DND-41 (cell line): Measurements from ENCODE around the gene TRIM69.

Source experiments
- ATAC-seq: fragments of 200-7000 bp; cut with Tn5 transposase; 3 replicates; pipeline ENCODE4 v1.9.1; 2021; ENCODE audit warnings: low read depth; ENCODE audit not compliant: insufficient read depth
- DNase-seq: peaks from one replicate; pipeline ENCODE4 v3.0.0-alpha.2; 2020
- H2AFZ ChIP-seq: 2 replicates; pipeline ENCODE4 v1.6.0; 2012; ENCODE audit warnings: low read depth, low read length
- H3K27ac ChIP-seq: 2 replicates; pipeline ENCODE4 v1.5.1; 2012; ENCODE audit warnings: low read length, inconsistent platforms
- H3K27me3 ChIP-seq: fragments of 200-600 bp; sonication (generic); 2 replicates; pipeline ENCODE4 v1.6.0; 2012; ENCODE audit warnings: low read length, mild to moderate bottlenecking, inconsistent platforms; ENCODE audit not compliant: insufficient read depth, poor library complexity
- H3K36me3 ChIP-seq: 2 replicates; pipeline ENCODE4 v1.5.1; 2012; ENCODE audit warnings: low read length, inconsistent platforms; ENCODE audit not compliant: insufficient read depth
- H3K4me1 ChIP-seq: 2 replicates; pipeline ENCODE4 v1.5.1; 2012; ENCODE audit warnings: mild to moderate bottlenecking, low read length; ENCODE audit not compliant: insufficient read depth
- H3K4me2 ChIP-seq: 2 replicates; pipeline ENCODE4 v1.6.0; 2012; ENCODE audit warnings: mild to moderate bottlenecking, moderate library complexity, low read length, inconsistent platforms; ENCODE audit not compliant: insufficient read depth
- H3K4me3 ChIP-seq, 2 experiments: fragments of 200-600 bp in 1 of 2; shearing (Covaris generic) in 1 of 2; 2 replicates each; pipeline ENCODE4 v1.5.1; 2012 to 2016; ENCODE audit warnings: inconsistent platforms in 2 of 2, low read length in 2 of 2, mild to moderate bottlenecking in 2 of 2, low read depth in 1 of 2, moderate library complexity in 1 of 2
- H3K79me2 ChIP-seq: 2 replicates; pipeline ENCODE4 v1.6.0; 2012; ENCODE audit warnings: low read length, inconsistent platforms; ENCODE audit not compliant: insufficient read depth
- H3K9ac ChIP-seq: 2 replicates; pipeline ENCODE4 v1.6.0; 2012; ENCODE audit warnings: low read depth, mild to moderate bottlenecking, inconsistent platforms, low read length, moderate library complexity
- H3K9me3 ChIP-seq: 2 replicates; pipeline ENCODE4 v1.5.1; 2012; ENCODE audit warnings: low read length, moderate library complexity, mild to moderate bottlenecking, inconsistent platforms; ENCODE audit not compliant: insufficient read depth, severe bottlenecking
- H4K20me1 ChIP-seq: 2 replicates; pipeline ENCODE4 v1.6.0; 2012; ENCODE audit warnings: low read length; ENCODE audit not compliant: insufficient read depth
- CTCF ChIP-seq: IDR thresholded peaks from 2 replicates; pipeline ENCODE4 v1.5.1; 2012; ENCODE audit warnings: borderline replicate concordance, low read length, moderate library complexity, mild to moderate bottlenecking; ENCODE audit not compliant: poor library complexity, severe bottlenecking; ENCODE audit errors: extremely low read depth
- EZH2 ChIP-seq: IDR thresholded peaks from 3 replicates; pipeline ENCODE4 v1.6.1; 2012; ENCODE audit warnings: borderline replicate concordance, low read depth, mild to moderate bottlenecking, moderate library complexity, low read length, inconsistent platforms; ENCODE audit not compliant: severe bottlenecking

Gene TRIM69

DNA sequence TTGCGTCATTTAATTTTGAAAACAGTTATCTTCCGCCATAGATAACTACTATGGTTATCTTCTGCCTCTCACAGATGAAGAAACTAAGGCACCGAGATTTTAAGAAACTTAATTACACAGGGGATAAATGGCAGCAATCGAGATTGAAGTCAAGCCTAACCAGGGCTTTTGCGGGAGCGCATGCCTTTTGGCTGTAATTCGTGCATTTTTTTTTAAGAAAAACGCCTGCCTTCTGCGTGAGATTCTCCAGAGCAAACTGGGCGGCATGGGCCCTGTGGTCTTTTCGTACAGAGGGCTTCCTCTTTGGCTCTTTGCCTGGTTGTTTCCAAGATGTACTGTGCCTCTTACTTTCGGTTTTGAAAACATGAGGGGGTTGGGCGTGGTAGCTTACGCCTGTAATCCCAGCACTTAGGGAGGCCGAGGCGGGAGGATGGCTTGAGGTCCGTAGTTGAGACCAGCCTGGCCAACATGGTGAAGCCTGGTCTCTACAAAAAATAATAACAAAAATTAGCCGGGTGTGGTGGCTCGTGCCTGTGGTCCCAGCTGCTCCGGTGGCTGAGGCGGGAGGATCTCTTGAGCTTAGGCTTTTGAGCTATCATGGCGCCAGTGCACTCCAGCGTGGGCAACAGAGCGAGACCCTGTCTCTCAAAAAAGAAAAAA, 23.9 kb upstream of the TRIM69 start:
- peak; percentile 82 for DNase-seq
- peak; percentile 62 for ATAC-seq
- H4K20me1 ChIP-seq, result peaks cover 53% of the 10 kb centered on the region
- no peaks in the 10 kb centered on the region for H3K9me3 ChIP-seq
- peak overlapping the region; percentile 76 for H3K4me2 ChIP-seq
- H2AFZ ChIP-seq, result no peak overlapping the region
- H3K27ac ChIP-seq, result peak overlapping the region; percentile 98
- peaks cover 54% of the 10 kb centered on the region for H3K4me1 ChIP-seq
- peaks cover 50% of the 10 kb centered on the region for H3K36me3 ChIP-seq
- no peaks in the 10 kb centered on the region for H3K27me3 ChIP-seq
- peak overlapping the region; percentile 78 to 90 for H3K4me3 ChIP-seq
- TF ChIP-seq EZH2, result no peak
- TF ChIP-seq CTCF, result no peak
- peak overlapping the region; percentile 94 for H3K9ac ChIP-seq
- peaks cover 69% of the 10 kb centered on the region for H3K79me2 ChIP-seq

DNA sequence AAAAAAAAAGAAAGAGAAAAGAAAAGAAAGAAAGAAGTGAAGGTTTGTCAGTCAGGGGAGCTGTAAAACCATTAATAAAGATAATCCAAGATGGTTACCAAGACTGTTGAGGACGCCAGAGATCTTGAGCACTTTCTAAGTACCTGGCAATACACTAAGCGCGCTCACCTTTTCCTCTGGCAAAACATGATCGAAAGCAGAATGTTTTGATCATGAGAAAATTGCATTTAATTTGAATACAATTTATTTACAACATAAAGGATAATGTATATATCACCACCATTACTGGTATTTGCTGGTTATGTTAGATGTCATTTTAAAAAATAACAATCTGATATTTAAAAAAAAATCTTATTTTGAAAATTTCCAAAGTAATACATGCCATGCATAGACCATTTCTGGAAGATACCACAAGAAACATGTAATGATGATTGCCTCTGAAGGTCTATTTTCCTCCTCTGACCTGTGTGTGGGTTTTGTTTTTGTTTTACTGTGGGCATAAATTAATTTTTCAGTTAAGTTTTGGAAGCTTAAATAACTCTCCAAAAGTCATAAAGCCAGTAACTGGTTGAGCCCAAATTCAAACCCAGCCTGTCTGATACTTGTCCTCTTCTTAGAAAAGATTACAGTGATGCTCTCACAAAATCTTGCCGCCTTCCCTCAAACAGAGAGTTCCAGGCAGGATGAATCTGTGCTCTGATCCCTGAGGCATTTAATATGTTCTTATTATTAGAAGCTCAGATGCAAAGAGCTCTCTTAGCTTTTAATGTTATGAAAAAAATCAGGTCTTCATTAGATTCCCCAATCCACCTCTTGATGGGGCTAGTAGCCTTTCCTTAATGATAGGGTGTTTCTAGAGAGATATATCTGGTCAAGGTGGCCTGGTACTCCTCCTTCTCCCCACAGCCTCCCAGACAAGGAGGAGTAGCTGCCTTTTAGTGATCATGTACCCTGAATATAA, 23.0 kb upstream of the TRIM69 start:
- Histone ChIP-seq H3K27ac (peak overlapping the region; percentile 98), H3K79me2 (peaks cover 69% of the 10 kb centered on the region), H3K9me3 (no peaks in the 10 kb centered on the region), H4K20me1 (peaks cover 53% of the 10 kb centered on the region), H3K4me3 (peak overlapping the region; percentile 78 to 90; a peak in 3 of 4 replicates), H3K27me3 (no peaks in the 10 kb centered on the region), H3K4me2 (peak overlapping the region; percentile 76), H2AFZ (no peak overlapping the region), H3K4me1 (peaks cover 54% of the 10 kb centered on the region), H3K36me3 (peaks cover 58% of the 10 kb centered on the region), H3K9ac (peak overlapping the region; percentile 94)
- DNase-seq, result no peak
- TF ChIP-seq EZH2 (no peak), CTCF (peak; percentile 18)
- ATAC-seq, result no peak

DNA sequence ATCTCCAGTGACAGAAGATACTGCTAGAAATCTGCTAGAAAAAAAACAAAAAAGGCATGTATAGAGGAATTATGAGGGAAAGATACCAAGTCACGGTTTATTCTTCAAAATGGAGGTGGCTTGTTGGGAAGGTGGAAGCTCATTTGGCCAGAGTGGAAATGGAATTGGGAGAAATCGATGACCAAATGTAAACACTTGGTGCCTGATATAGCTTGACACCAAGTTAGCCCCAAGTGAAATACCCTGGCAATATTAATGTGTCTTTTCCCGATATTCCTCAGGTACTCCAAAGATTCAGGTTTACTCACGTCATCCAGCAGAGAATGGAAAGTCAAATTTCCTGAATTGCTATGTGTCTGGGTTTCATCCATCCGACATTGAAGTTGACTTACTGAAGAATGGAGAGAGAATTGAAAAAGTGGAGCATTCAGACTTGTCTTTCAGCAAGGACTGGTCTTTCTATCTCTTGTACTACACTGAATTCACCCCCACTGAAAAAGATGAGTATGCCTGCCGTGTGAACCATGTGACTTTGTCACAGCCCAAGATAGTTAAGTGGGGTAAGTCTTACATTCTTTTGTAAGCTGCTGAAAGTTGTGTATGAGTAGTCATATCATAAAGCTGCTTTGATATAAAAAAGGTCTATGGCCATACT, 21.1 kb upstream of the TRIM69 start:
- H4K20me1 ChIP-seq, result peaks cover 53% of the 10 kb centered on the region
- H3K9me3 ChIP-seq, result no peaks in the 10 kb centered on the region
- DNase-seq (no peak), ATAC-seq (no peak)
- no peak overlapping the region for H2AFZ ChIP-seq
- no peak overlapping the region for H3K4me3 ChIP-seq
- H3K27ac ChIP-seq, result no peak overlapping the region
- H3K4me1 ChIP-seq, result peaks cover 45% of the 10 kb centered on the region
- peaks cover 65% of the 10 kb centered on the region for H3K36me3 ChIP-seq
- H3K9ac ChIP-seq, result no peak overlapping the region
- TF ChIP-seq EZH2 (no peak), CTCF (no peak)
- peak overlapping the region; percentile 76; the same call in 1 of the 2 replicates for H3K4me2 ChIP-seq
- H3K79me2 ChIP-seq, result peaks cover 64% of the 10 kb centered on the region
- no peaks in the 10 kb centered on the region for H3K27me3 ChIP-seq
